ENCODE measurements around the gene CALD1. TPM values are rescaled to one million over a fixed set of nuclear protein-coding genes. Genes with fewer than 3 reads are reported as not detected.
A peak's percentile ranks its signal among the peaks of the same experiment; 100 is the strongest.

The CALD1 gene, protein sequence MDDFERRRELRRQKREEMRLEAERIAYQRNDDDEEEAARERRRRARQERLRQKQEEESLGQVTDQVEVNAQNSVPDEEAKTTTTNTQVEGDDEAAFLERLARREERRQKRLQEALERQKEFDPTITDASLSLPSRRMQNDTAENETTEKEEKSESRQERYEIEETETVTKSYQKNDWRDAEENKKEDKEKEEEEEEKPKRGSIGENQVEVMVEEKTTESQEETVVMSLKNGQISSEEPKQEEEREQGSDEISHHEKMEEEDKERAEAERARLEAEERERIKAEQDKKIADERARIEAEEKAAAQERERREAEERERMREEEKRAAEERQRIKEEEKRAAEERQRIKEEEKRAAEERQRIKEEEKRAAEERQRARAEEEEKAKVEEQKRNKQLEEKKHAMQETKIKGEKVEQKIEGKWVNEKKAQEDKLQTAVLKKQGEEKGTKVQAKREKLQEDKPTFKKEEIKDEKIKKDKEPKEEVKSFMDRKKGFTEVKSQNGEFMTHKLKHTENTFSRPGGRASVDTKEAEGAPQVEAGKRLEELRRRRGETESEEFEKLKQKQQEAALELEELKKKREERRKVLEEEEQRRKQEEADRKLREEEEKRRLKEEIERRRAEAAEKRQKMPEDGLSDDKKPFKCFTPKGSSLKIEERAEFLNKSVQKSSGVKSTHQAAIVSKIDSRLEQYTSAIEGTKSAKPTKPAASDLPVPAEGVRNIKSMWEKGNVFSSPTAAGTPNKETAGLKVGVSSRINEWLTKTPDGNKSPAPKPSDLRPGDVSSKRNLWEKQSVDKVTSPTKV
- total RNA-seq, result 100 to 1,000 TPM; 307 to 314 TPM

DNA sequence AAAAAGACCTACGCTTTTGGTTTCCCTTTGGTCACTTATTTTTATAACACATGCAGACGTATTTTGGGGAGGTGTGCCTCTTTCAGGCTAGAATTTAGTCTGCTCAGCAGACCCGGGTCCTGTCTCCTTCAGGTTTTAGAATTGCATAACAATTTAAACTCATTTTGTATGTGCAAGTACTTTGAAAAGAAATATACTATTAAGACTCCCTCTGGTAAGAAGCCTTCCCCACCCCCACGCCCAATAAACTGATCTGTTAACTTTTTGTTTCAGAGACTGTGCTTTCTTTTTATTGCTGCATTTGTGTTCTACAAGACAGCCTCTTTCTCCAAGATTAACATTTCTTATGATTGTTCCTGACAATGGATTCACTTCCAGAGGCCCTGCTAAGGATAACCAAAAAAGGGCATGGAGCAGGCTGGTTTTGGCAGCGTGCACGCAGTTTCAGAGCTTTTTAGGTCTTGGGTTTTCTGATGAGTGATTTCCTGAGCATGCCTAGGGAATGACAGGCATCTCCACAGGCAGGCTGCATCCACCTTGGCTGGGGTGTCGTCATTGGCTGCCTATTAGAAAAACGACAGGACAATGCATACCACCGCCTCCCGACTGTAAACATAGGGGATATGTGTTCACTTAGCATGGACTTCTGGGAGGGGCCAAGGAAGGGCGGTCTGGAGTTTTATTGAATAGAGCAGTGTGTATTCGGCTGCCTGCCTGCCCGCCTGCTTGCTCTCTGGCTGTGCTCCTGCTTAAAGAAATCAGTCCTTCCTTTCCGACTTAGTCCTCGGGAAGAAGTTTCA, at the start of gene CALD1:
CALD1 (plus strand) TSS at position 694 of the 800 bp plus-strand sequence. CDS start 88,100 bp downstream, outside the sequence.
- Histone ChIP-seq H3K27ac (peak within 1 kb of the TSS; percentile 85 to 88), H3K9me3 (no peaks in the 10 kb centered on the region), H3K27me3 (replicated peaks; ENCODE audit: insufficient read depth) (no peaks in the 10 kb centered on the region), H3K4me1 (replicated peaks) (peaks cover 7% of the 10 kb centered on the region), H3K36me3 (no peaks in the 10 kb centered on the region), H3K4me3 (peak within 1 kb of the TSS; percentile 40 to 57)
- intact Hi-C loops (cut with DNase I), result loop anchor here (5.0 kb wide), 1 partner anchor 87 kb away; no protein-coding TSS in a partner anchor
- TF ChIP-seq POLR2AphosphoS5 (IDR thresholded peaks at IDR 0.05), result peak; percentile 89
- peak; percentile 47 for TF ChIP-seq POLR2A (IDR thresholded peaks at IDR 0.05)
- TF ChIP-seq, protein P1, sequence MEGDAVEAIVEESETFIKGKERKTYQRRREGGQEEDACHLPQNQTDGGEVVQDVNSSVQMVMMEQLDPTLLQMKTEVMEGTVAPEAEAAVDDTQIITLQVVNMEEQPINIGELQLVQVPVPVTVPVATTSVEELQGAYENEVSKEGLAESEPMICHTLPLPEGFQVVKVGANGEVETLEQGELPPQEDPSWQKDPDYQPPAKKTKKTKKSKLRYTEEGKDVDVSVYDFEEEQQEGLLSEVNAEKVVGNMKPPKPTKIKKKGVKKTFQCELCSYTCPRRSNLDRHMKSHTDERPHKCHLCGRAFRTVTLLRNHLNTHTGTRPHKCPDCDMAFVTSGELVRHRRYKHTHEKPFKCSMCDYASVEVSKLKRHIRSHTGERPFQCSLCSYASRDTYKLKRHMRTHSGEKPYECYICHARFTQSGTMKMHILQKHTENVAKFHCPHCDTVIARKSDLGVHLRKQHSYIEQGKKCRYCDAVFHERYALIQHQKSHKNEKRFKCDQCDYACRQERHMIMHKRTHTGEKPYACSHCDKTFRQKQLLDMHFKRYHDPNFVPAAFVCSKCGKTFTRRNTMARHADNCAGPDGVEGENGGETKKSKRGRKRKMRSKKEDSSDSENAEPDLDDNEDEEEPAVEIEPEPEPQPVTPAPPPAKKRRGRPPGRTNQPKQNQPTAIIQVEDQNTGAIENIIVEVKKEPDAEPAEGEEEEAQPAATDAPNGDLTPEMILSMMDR (IDR thresholded peaks at IDR 0.05), result no peak
- DNase-seq (ENCODE audit: low spot score), result peak; percentile 91
- WGBS, result 7% methylated on average over 15 of the region's 15 CpGs

DNA sequence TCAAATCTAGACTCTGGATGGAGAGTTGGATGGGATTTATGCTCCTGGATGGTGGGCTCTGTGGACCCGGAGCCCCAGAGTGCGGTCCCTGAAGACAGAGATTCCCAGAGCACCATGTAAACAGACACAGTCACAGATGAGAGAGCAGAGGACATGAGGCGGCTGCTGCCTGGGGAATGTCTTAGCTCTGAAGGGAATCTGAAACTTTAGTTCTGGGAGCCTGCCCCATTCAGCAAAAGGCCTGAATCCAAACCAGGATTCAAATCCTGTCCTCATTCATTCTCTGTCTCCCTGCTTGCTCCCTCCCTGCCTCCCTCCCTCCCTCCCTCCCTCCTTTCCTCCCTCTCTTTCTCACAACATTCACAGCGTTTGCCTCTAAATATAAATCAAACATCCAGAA, 49.5 kb upstream of the CALD1 start:
- Histone ChIP-seq H3K4me1 (replicated peaks) (no peaks in the 10 kb centered on the region), H3K36me3 (no peaks in the 10 kb centered on the region), H3K27ac (peak overlapping the region; percentile 69 to 72), H3K27me3 (replicated peaks; ENCODE audit: insufficient read depth) (no peaks in the 10 kb centered on the region), H3K9me3 (no peaks in the 10 kb centered on the region), H3K4me3 (no peak overlapping the region)
- WGBS, result 42% methylated on average over 4 of the region's 4 CpGs
- intact Hi-C loops (cut with DNase I), result loop anchor here (5.0 kb wide), 1 partner anchor 37 kb away; no protein-coding TSS in a partner anchor
- DNase-seq (ENCODE audit: low spot score), result no peak
- TF ChIP-seq, protein P1 (IDR thresholded peaks at IDR 0.05), result no peak
- TF ChIP-seq POLR2A (IDR thresholded peaks at IDR 0.05), result no peak
- no peak for TF ChIP-seq POLR2AphosphoS5 (IDR thresholded peaks at IDR 0.05)

DNA sequence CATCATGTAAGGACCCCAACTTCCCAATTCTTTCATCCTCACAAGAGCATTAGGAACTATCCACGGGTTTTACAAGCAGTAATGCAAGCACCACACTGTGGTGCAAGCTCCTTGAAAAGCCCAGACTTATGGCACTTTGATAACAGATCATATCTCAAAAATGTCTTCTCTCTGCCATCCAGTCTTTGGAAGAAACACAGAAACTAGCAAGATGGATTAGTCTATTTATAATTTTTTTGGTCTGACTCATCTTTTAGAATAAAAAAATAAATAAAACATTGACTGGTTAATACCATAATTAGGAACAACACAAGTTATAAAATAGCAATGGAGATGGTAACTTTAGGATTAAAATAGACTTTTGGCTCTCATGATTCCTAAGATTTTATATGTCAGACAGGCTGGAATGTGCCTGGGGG, 49.0 kb upstream of the CALD1 start:
- intact Hi-C loops (cut with DNase I), result loop anchor here (5.0 kb wide), 1 partner anchor 37 kb away; no protein-coding TSS in a partner anchor
- no peak for DNase-seq (ENCODE audit: low spot score)
- Histone ChIP-seq H3K27me3 (replicated peaks; ENCODE audit: insufficient read depth) (no peaks in the 10 kb centered on the region), H3K9me3 (no peaks in the 10 kb centered on the region), H3K36me3 (no peaks in the 10 kb centered on the region), H3K4me3 (no peak overlapping the region), H3K4me1 (replicated peaks) (no peaks in the 10 kb centered on the region), H3K27ac (peak overlapping the region; percentile 69 to 72)
- 7% methylated on average over 1 of the region's 1 CpG for WGBS
- no peak for TF ChIP-seq POLR2A (IDR thresholded peaks at IDR 0.05)
- TF ChIP-seq, protein P1 (IDR thresholded peaks at IDR 0.05), result no peak
- no peak for TF ChIP-seq POLR2AphosphoS5 (IDR thresholded peaks at IDR 0.05)

DNA sequence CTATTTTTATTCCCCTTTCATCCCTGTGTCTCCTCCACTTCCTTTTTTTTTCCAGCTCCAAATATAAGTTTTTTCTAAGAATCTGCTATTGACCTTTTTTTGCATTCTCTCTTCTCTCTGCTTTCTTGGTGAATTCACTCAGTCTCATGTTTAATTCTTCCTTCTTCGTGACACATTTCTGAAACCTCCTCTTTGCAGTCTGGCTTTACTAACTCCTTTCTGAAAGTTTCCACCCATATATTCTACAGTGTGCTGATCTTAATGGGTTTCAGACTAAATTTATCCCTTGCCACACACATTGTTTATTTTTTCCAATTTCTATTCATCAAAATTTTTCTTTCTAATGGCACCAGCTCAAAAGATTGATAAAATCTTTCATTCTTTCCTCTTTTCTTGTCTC, 47.8 kb upstream of the CALD1 start:
- H3K4me3 ChIP-seq, result no peak overlapping the region
- no peak for DNase-seq (ENCODE audit: low spot score)
- H3K9me3 ChIP-seq, result no peaks in the 10 kb centered on the region
- intact Hi-C loops (cut with DNase I), result loop anchor here (1.0 to 5.0 kb wide), 2 partner anchors 36 to 41 kb away; no protein-coding TSS in a partner anchor
- H3K27ac ChIP-seq, result no peak overlapping the region
- H3K4me1 ChIP-seq (replicated peaks), result no peaks in the 10 kb centered on the region
- TF ChIP-seq POLR2A (IDR thresholded peaks at IDR 0.05) (no peak), POLR2AphosphoS5 (IDR thresholded peaks at IDR 0.05) (no peak)
- TF ChIP-seq, protein P1 (IDR thresholded peaks at IDR 0.05), result no peak
- H3K27me3 ChIP-seq (replicated peaks; ENCODE audit: insufficient read depth), result no peaks in the 10 kb centered on the region
- WGBS, result 72% methylated on average over 1 of the region's 1 CpG
- no peaks in the 10 kb centered on the region for H3K36me3 ChIP-seq

Measured in prostate gland (tissue), 2 donors.